OCI-LY3 (cell line): ENCODE data around the gene ABCC5.

Experiments
- EZH2phosphoT487 ChIP-seq: fragments of 200-600 bp; shearing (Covaris generic); IDR thresholded peaks from 2 replicates; pipeline ENCODE4 v1.6.1; 2018; ENCODE audit warnings: antibody characterized with exemption, mixed run types, low read depth
- TF ChIP-seq, protein P1 (sequence below): fragments of 200-600, 300-600 bp; sonication (generic); IDR thresholded peaks from 2 replicates; pipeline ENCODE4 v1.5.1; 2014; ENCODE audit warnings: antibody characterized with exemption, low read length, low read depth

- TF ChIP-seq, protein P1, sequence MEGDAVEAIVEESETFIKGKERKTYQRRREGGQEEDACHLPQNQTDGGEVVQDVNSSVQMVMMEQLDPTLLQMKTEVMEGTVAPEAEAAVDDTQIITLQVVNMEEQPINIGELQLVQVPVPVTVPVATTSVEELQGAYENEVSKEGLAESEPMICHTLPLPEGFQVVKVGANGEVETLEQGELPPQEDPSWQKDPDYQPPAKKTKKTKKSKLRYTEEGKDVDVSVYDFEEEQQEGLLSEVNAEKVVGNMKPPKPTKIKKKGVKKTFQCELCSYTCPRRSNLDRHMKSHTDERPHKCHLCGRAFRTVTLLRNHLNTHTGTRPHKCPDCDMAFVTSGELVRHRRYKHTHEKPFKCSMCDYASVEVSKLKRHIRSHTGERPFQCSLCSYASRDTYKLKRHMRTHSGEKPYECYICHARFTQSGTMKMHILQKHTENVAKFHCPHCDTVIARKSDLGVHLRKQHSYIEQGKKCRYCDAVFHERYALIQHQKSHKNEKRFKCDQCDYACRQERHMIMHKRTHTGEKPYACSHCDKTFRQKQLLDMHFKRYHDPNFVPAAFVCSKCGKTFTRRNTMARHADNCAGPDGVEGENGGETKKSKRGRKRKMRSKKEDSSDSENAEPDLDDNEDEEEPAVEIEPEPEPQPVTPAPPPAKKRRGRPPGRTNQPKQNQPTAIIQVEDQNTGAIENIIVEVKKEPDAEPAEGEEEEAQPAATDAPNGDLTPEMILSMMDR: no peak
- no peak for TF ChIP-seq EZH2phosphoT487
Measured at GRCh38 chr3:183944775-183945174, 72.9 kb downstream of the ABCC5 start.
